Lung (tissue), 12 donors: ENCODE results near the gene EMC8. TPM values are rescaled to one million over a fixed set of nuclear protein-coding genes. Genes with fewer than 3 reads are reported as not detected.

Source experiments
- ATAC-seq: fragments of 200-7000 bp; cut with Tn5 transposase; one replicate; pipeline ENCODE4 v1.9.1; 2020; ENCODE audit warnings: moderate number of reproducible peaks; ENCODE audit not compliant: insufficient read depth, low FRiP score
- DNase-seq, 3 donors: peaks; one replicate each; pipeline ENCODE4 v3.0.0-alpha.2; 2013 to 2017
- H3K27ac ChIP-seq, 2 donors: one replicate each; pipeline ENCODE4 v1.5.1; 2013; ENCODE audit warnings: mild to moderate bottlenecking in 2 of 2, moderate library complexity in 2 of 2, control low read depth in 1 of 2, inconsistent platforms in 1 of 2, low read depth in 1 of 2, low read length in 1 of 2
- H3K27me3 ChIP-seq, 3 donors: one replicate each; pipeline ENCODE4 v1.5.1; 2013; ENCODE audit warnings: low read length in 2 of 3; ENCODE audit not compliant: control insufficient read depth in 3 of 3, insufficient read depth in 3 of 3
- H3K36me3 ChIP-seq, 4 donors: one replicate each; pipeline ENCODE4 v1.5.1; 2013; ENCODE audit warnings: low read length in 4 of 4, mild to moderate bottlenecking in 1 of 4, moderate library complexity in 1 of 4; ENCODE audit not compliant: control insufficient read depth in 4 of 4, insufficient read depth in 4 of 4
- H3K4me1 ChIP-seq, 5 donors: one replicate each; pipeline ENCODE4 v1.5.1; 2013; ENCODE audit warnings: low read length in 5 of 5, mild to moderate bottlenecking in 2 of 5, moderate library complexity in 1 of 5; ENCODE audit not compliant: control insufficient read depth in 5 of 5, insufficient read depth in 5 of 5
- H3K4me3 ChIP-seq: one replicate; pipeline ENCODE4 v1.5.1; 2013; ENCODE audit warnings: mild to moderate bottlenecking, control low read depth, moderate library complexity
- H3K9ac ChIP-seq, 2 donors: one replicate each; pipeline ENCODE4 v1.5.1; 2013; ENCODE audit warnings: low read length in 2 of 2, control low read depth in 1 of 2; ENCODE audit not compliant: insufficient read depth in 1 of 2
- H3K9me3 ChIP-seq, 4 donors: one replicate each; pipeline ENCODE4 v1.5.1; 2013; ENCODE audit warnings: low read length in 3 of 4, mild to moderate bottlenecking in 1 of 4, moderate library complexity in 1 of 4; ENCODE audit not compliant: control insufficient read depth in 4 of 4, insufficient read depth in 3 of 4
- WGBS, 2 donors: extraction: QIAGEN DNeasy Blood & Tissue Kit; methylation state at CpG; one replicate each; pipeline ENCODE4 v1.1.7; 2013; 5-methylcytosine and 5-hydroxymethylcytosine counted together
- polyA plus RNA-seq, 2 donors: library from polyadenylated mRNA; stranded (reverse); fragments of 200-250 nt; gene quantifications; one replicate each; pipeline ENCODE4 v1.2.1, GENCODE V29; 2013
- total RNA-seq, 2 donors: library from RNA; depleted of rRNA in 1 of 2; stranded (reverse); fragments of >200 nt in 1 of 2; gene quantifications; one replicate each; pipeline ENCODE4 v1.2.1, GENCODE V29; 2014 to 2021
- TF ChIP-seq, protein P1 (sequence below): IDR thresholded peaks from 2 replicates; pipeline ENCODE4 v1.5.1; 2012; ENCODE audit warnings: mild to moderate bottlenecking; ENCODE audit errors: control extremely low read depth, extremely low read depth
- donor health status: control.
- donor health status: control.
- donor health status: Bipolar disorder and iron deficiency.
- donor health status: healthy.
- donor health status: DM: yes; HTN: yes; CAD: no.

The EMC8 gene
- total and polyA plus RNA-seq, 4 donors = 10.5 to 26.8 (median 17.5) TPM

DNA sequence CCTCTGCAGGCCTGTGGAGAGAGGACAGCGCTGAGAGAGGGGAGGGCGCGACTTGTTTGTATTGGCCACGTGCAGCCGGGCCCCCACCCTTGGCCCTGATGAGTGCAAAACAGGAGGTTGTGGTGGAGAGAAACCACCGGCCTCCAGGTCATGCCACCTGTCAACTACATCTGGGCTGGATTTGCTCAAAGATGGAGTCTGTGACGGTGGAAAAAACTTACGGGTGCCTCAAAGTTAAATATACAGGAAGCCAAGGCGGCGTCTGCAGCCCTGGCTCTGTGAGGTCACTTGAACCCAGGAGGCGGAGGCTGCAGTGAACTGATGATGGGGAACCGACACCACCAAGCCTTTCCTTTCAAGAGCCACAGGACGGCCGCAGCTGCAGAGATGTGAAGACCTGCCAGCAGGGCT is 64.1 kb downstream of the EMC8 start:
- Histone ChIP-seq H3K4me1 (no peaks in the 10 kb centered on the region), H3K9me3 (no peaks in the 10 kb centered on the region), H3K9ac (no peak overlapping the region), H3K27ac (no peak overlapping the region), H3K27me3 (no peaks in the 10 kb centered on the region), H3K36me3 (no peaks in the 10 kb centered on the region), H3K4me3 (no peak overlapping the region)
- TF ChIP-seq, protein P1, sequence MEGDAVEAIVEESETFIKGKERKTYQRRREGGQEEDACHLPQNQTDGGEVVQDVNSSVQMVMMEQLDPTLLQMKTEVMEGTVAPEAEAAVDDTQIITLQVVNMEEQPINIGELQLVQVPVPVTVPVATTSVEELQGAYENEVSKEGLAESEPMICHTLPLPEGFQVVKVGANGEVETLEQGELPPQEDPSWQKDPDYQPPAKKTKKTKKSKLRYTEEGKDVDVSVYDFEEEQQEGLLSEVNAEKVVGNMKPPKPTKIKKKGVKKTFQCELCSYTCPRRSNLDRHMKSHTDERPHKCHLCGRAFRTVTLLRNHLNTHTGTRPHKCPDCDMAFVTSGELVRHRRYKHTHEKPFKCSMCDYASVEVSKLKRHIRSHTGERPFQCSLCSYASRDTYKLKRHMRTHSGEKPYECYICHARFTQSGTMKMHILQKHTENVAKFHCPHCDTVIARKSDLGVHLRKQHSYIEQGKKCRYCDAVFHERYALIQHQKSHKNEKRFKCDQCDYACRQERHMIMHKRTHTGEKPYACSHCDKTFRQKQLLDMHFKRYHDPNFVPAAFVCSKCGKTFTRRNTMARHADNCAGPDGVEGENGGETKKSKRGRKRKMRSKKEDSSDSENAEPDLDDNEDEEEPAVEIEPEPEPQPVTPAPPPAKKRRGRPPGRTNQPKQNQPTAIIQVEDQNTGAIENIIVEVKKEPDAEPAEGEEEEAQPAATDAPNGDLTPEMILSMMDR = no peak
- 42 to 66% methylated on average over 14 of the region's 14 CpGs for WGBS, 2 donors
- no peak for ATAC-seq
- no peak for DNase-seq

DNA sequence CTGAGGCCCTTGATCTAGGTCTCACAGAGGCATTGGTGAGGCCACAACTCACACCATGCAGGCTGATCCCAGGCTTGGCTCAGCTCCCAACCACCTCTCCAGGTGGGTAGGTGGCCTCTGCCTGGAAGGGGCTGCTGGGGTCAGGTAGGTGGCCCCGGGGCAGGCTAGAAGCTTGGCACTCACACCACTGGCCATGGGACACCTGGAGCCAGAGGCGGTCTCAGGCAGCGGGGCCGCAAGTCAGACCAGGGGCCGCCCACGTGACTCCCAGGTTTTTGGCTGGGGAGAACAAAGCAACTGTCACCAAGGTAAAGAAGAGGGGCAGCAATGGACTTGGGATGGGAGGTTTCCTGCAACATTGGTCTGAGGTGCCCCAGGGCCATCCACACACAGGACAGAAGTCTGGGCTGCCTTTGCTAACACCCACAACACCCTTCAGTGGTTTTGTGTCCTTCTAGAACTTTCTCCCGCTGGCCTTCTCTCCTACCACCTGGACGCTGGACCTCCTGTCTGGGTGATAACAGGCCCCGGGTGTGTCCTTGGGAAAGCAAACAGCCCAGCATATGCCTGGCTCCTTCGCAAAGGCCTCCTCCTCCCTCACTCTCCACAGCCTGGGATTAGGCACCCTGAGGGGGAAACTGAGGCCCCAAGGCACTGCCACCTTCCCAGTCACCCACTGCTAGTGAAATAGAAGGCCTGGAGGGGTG is 64.9 kb downstream of the EMC8 start:
- TF ChIP-seq, protein P1 = no peak
- H3K36me3 ChIP-seq = no peaks in the 10 kb centered on the region
- DNase-seq = no peak
- no peak overlapping the region for H3K9ac ChIP-seq
- WGBS, 2 donors = 82 to 83% methylated on average over 10 of the region's 10 CpGs
- no peaks in the 10 kb centered on the region for H3K9me3 ChIP-seq
- H3K4me3 ChIP-seq = no peak overlapping the region
- no peaks in the 10 kb centered on the region for H3K27me3 ChIP-seq
- no peak for ATAC-seq
- H3K4me1 ChIP-seq = peaks cover 0 to 3% (median 0%) of the 10 kb centered on the region in 5 donors
- H3K27ac ChIP-seq = no peak overlapping the region

DNA sequence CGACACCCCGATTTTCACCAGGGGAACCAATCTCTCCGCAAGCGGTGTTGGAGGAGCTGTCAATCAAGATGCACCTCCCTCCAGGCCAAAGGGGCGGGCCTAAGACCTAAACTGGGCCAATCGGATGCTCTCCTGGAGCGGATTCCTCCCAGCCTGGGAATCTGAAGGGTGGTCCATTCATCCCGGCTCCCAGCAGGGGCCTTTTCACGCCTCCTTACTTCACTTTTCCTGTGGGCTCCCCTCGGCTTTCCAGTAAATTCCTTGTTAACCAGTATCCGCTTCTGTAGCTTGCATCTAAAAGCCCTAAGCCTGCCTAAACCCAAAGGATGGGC is 65.5 kb downstream of the EMC8 start:
- no peaks in the 10 kb centered on the region for H3K9me3 ChIP-seq
- TF ChIP-seq, protein P1 = no peak
- WGBS, 2 donors = 49 to 56% methylated on average over 11 of the region's 11 CpGs
- H3K27me3 ChIP-seq = no peaks in the 10 kb centered on the region
- H3K4me3 ChIP-seq = no peak overlapping the region
- H3K4me1 ChIP-seq = peaks cover 0 to 3% (median 0%) of the 10 kb centered on the region in 5 donors
- ATAC-seq (no peak), DNase-seq (no peak)
- H3K9ac ChIP-seq = no peak overlapping the region
- H3K36me3 ChIP-seq = no peaks in the 10 kb centered on the region
- H3K27ac ChIP-seq = no peak overlapping the region
